HEK293 (cell line): ENCODE data around the gene ESRRA.
A peak's percentile ranks its signal among the peaks of the same experiment; 100 is the strongest.

ENCODE experiments used
- KLF1 ChIP-seq: fragments of 450-650 bp; formaldehyde crosslinking; IDR thresholded peaks from 2 replicates; pipeline ENCODE4 v1.5.1; 2016; ENCODE audit warnings: missing biosample characterization, missing genetic modification characterization
- KLF10 ChIP-seq: fragments of 450-650 bp; IDR thresholded peaks from 2 replicates; pipeline ENCODE4 v1.5.1; 2018; ENCODE audit warnings: missing biosample characterization, mild to moderate bottlenecking, missing genetic modification characterization
- KLF9 ChIP-seq: fragments of 450-650 bp; formaldehyde crosslinking; IDR thresholded peaks from 2 replicates; pipeline ENCODE4 v1.5.1; 2016; ENCODE audit warnings: missing biosample characterization, missing genetic modification characterization, low read depth
- OSR2 ChIP-seq: fragments of 450-650 bp; formaldehyde crosslinking; IDR thresholded peaks from 2 replicates; pipeline ENCODE4 v1.5.1; 2016; ENCODE audit warnings: missing biosample characterization, missing genetic modification characterization
- REST ChIP-seq: fragments of 450-650 bp; formaldehyde crosslinking; IDR thresholded peaks from 2 replicates; pipeline ENCODE4 v1.5.1; 2016; ENCODE audit warnings: missing biosample characterization, missing genetic modification characterization
- SETDB1 ChIP-seq: IDR thresholded peaks from one replicate; pipeline ENCODE4 v1.6.1; 2017; ENCODE audit warnings: mild to moderate bottlenecking, low read length, moderate library complexity, mixed read lengths; ENCODE audit not compliant: insufficient read length
- SP2 ChIP-seq: fragments of 450-650 bp; formaldehyde crosslinking; IDR thresholded peaks from 2 replicates; pipeline ENCODE4 v1.5.1; 2016; ENCODE audit warnings: missing biosample characterization, missing genetic modification characterization
- TCF7L2 ChIP-seq: IDR thresholded peaks from 2 replicates; pipeline ENCODE4 v1.6.1; 2011; ENCODE audit warnings: low read depth, mild to moderate bottlenecking, inconsistent platforms, low read length, moderate library complexity, borderline replicate concordance
- ZBTB11 ChIP-seq: fragments of 450-650 bp; formaldehyde crosslinking; conservative IDR thresholded peaks from 2 replicates; pipeline ENCODE4 v1.5.1; 2016; ENCODE audit warnings: low read depth, missing biosample characterization, missing genetic modification characterization
- ZBTB17 ChIP-seq: fragments of 450-650 bp; formaldehyde crosslinking; IDR thresholded peaks from 2 replicates; pipeline ENCODE4 v1.5.1; 2016; ENCODE audit warnings: missing biosample characterization, missing genetic modification characterization
- ZBTB8A ChIP-seq: fragments of 450-650 bp; formaldehyde crosslinking; IDR thresholded peaks from 2 replicates; pipeline ENCODE4 v1.5.1; 2016; ENCODE audit warnings: missing biosample characterization, missing genetic modification characterization
- ZNF174 ChIP-seq: fragments of 450-650 bp; formaldehyde crosslinking; IDR thresholded peaks from 2 replicates; pipeline ENCODE4 v1.5.0; 2017; ENCODE audit warnings: missing biosample characterization, mild to moderate bottlenecking, missing genetic modification characterization
- ZNF214 ChIP-seq: fragments of 450-650 bp; formaldehyde crosslinking; IDR thresholded peaks from 2 replicates; pipeline ENCODE4 v1.5.1; 2017; ENCODE audit warnings: missing biosample characterization, mild to moderate bottlenecking, missing genetic modification characterization, borderline replicate concordance
- ZNF37A ChIP-seq: fragments of 450-650 bp; IDR thresholded peaks from 2 replicates; pipeline ENCODE4 v1.5.1; 2018; ENCODE audit warnings: missing biosample characterization, missing genetic modification characterization
- ZNF416 ChIP-seq: fragments of 450-650 bp; formaldehyde crosslinking; IDR thresholded peaks from 2 replicates; pipeline ENCODE4 v1.5.1; 2016; ENCODE audit warnings: missing biosample characterization, missing genetic modification characterization
- ZNF426 ChIP-seq: fragments of 450-650 bp; formaldehyde crosslinking; IDR thresholded peaks from 2 replicates; pipeline ENCODE4 v1.5.1; 2017; ENCODE audit warnings: missing biosample characterization, missing genetic modification characterization, mild to moderate bottlenecking, inconsistent platforms, moderate library complexity
- ZNF529 ChIP-seq: fragments of 450-650 bp; formaldehyde crosslinking; IDR thresholded peaks from 2 replicates; pipeline ENCODE4 v1.5.1; 2017; ENCODE audit warnings: missing genetic modification characterization, missing biosample characterization; ENCODE audit not compliant: insufficient replicate concordance
- ZNF555 ChIP-seq: fragments of 450-650 bp; formaldehyde crosslinking; conservative IDR thresholded peaks from 2 replicates; pipeline ENCODE4 v1.5.1; 2017; ENCODE audit warnings: missing biosample characterization, mild to moderate bottlenecking, missing genetic modification characterization, inconsistent platforms
- ZNF585B ChIP-seq: fragments of 450-650 bp; formaldehyde crosslinking; IDR thresholded peaks from 2 replicates; pipeline ENCODE4 v1.5.1; 2016; ENCODE audit warnings: missing biosample characterization, missing genetic modification characterization
- ZNF610 ChIP-seq: fragments of 450-650 bp; formaldehyde crosslinking; IDR thresholded peaks from 2 replicates; pipeline ENCODE4 v1.5.1; 2016; ENCODE audit warnings: missing biosample characterization, missing genetic modification characterization, borderline replicate concordance
- ZNF626 ChIP-seq: fragments of 450-650 bp; sonication (Bioruptor Pico); formaldehyde crosslinking; IDR thresholded peaks from 2 replicates; pipeline ENCODE4 v1.5.1; 2018; ENCODE audit warnings: missing biosample characterization, missing genetic modification characterization, inconsistent platforms
- ZNF707 ChIP-seq: fragments of 450-650 bp; formaldehyde crosslinking; IDR thresholded peaks from 2 replicates; pipeline ENCODE4 v1.5.1; 2016; ENCODE audit warnings: missing biosample characterization, missing genetic modification characterization
- ZNF768 ChIP-seq: fragments of 450-650 bp; formaldehyde crosslinking; IDR thresholded peaks from 2 replicates; pipeline ENCODE4 v1.5.1; 2018; ENCODE audit warnings: missing biosample characterization, mild to moderate bottlenecking, missing genetic modification characterization
- ZNF843 ChIP-seq: fragments of 450-650 bp; formaldehyde crosslinking; IDR thresholded peaks from 2 replicates; pipeline ENCODE4 v1.5.1; 2016; ENCODE audit warnings: missing biosample characterization, missing genetic modification characterization
- ZSCAN18 ChIP-seq: fragments of 450-650 bp; formaldehyde crosslinking; IDR thresholded peaks from 2 replicates; pipeline ENCODE4 v1.5.1; 2016; ENCODE audit warnings: missing biosample characterization, missing genetic modification characterization
- TF ChIP-seq, protein P1 (sequence below): fragments of 450-650 bp; formaldehyde crosslinking; IDR thresholded peaks from 2 replicates; pipeline ENCODE4 v1.5.1; 2017; ENCODE audit warnings: missing biosample characterization, missing genetic modification characterization
- TF ChIP-seq, protein P2 (sequence below): fragments of 450-650 bp; formaldehyde crosslinking; IDR thresholded peaks from 2 replicates; pipeline ENCODE4 v1.5.1; 2016; ENCODE audit warnings: missing biosample characterization, missing genetic modification characterization

ESRRA gene

GRCh38 chr11:64304316-64305072, 830 bp upstream of the ESRRA start (continued):
- TF ChIP-seq ZNF37A (tag by site-specific recombination) (no peak), ZNF214 (tag by site-specific recombination) (peak; percentile 100), OSR2 (tag by site-specific recombination) (no peak; the same call in 1 of the 2 replicates), ZNF174 (tag by site-specific recombination) (no peak), ZNF626 (tag by site-specific recombination) (no peak), ZNF843 (tag by site-specific recombination) (no peak), ZNF416 (tag by site-specific recombination) (no peak), ZNF585B (tag by site-specific recombination) (no peak), KLF10 (no peak), TCF7L2 (no peak), SP2 (0 out of 2 replicates have a peak, but pooled peaks have one; percentile 15), KLF1 (tag by site-specific recombination) (0 out of 2 replicates have a peak, but pooled peaks have one; percentile 9), ZBTB8A (tag by site-specific recombination) (0 out of 2 replicates have a peak, but pooled peaks have one; percentile 51), REST (tag by site-specific recombination) (no peak), ZNF529 (tag by site-specific recombination) (no peak), ZBTB17 (tag by site-specific recombination) (peak; percentile 93), ZNF768 (tag by site-specific recombination) (no peak), ZBTB11 (tag by site-specific recombination) (no peak), ZNF426 (tag by site-specific recombination) (no peak), SETDB1 (no peak), ZNF555 (no peak), KLF9 (tag by site-specific recombination) (no peak), ZSCAN18 (no peak), ZNF707 (tag by site-specific recombination) (no peak), ZNF610 (no peak)
- TF ChIP-seq, protein P1, sequence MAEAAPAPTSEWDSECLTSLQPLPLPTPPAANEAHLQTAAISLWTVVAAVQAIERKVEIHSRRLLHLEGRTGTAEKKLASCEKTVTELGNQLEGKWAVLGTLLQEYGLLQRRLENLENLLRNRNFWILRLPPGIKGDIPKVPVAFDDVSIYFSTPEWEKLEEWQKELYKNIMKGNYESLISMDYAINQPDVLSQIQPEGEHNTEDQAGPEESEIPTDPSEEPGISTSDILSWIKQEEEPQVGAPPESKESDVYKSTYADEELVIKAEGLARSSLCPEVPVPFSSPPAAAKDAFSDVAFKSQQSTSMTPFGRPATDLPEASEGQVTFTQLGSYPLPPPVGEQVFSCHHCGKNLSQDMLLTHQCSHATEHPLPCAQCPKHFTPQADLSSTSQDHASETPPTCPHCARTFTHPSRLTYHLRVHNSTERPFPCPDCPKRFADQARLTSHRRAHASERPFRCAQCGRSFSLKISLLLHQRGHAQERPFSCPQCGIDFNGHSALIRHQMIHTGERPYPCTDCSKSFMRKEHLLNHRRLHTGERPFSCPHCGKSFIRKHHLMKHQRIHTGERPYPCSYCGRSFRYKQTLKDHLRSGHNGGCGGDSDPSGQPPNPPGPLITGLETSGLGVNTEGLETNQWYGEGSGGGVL (tag by site-specific recombination): no peak
- TF ChIP-seq, protein P2, sequence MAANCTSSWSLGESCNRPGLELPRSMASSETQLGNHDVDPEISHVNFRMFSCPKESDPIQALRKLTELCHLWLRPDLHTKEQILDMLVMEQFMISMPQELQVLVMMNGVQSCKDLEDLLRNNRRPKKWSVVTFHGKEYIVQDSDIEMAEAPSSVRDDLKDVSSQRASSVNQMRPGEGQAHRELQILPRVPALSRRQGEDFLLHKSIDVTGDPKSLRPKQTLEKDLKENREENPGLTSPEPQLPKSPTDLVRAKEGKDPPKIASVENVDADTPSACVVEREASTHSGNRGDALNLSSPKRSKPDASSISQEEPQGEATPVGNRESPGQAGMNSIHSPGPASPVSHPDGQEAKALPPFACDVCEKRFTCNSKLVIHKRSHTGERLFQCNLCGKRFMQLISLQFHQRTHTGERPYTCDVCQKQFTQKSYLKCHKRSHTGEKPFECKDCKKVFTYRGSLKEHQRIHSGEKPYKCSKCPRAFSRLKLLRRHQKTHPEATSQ (tag by site-specific recombination): no peak
